Activated naive CD4-positive, alpha-beta T cell treated with anti-CD3 and anti-CD28 coated beads for 36 hours (primary cell): ENCODE measurements around the gene CSPG4. TPM values are rescaled to one million over a fixed set of nuclear protein-coding genes. Genes with fewer than 3 reads are reported as not detected.
"Not testable (repeated sequence)": the region's sequence is repeated elsewhere in the genome, so short reads cannot be mapped to it uniquely, and the experiment has no call there.

Experiments used
- CTCF ChIA-PET: fragments of 350-600 bp; sonication (Branson Sonifier 250); formaldehyde crosslinking; loops from one replicate; lab custom pipeline; 2021; ENCODE audit warnings: antibody characterized with exemption; lab: Charles Lee
- DNase-seq: peaks from one replicate; pipeline ENCODE4 v3.0.0-alpha.2; 2020
- H3K27ac Mint-ChIP-seq: one replicate; pipeline ENCODE4 v1.8.0; 2021; ENCODE audit warnings: mild to moderate bottlenecking, mixed read lengths
- H3K27me3 Mint-ChIP-seq: one replicate; pipeline ENCODE4 v1.8.0; 2021; ENCODE audit warnings: low read depth, mixed read lengths
- H3K36me3 Mint-ChIP-seq: one replicate; pipeline ENCODE4 v1.8.0; 2021; ENCODE audit warnings: low read depth, mixed read lengths
- H3K4me1 Mint-ChIP-seq: one replicate; pipeline ENCODE4 v1.8.0; 2021; ENCODE audit warnings: low read depth, mixed read lengths
- H3K4me3 Mint-ChIP-seq: one replicate; pipeline ENCODE4 v1.8.0; 2021; ENCODE audit warnings: mild to moderate bottlenecking, moderate library complexity, mixed read lengths
- H3K9me3 Mint-ChIP-seq: one replicate; pipeline ENCODE4 v1.8.0; 2021; ENCODE audit warnings: mixed read lengths
- intact Hi-C: fragments of 100-400 bp; cut with micrococcal nuclease; formaldehyde crosslinking; loops from one replicate; pipeline ENCODE4 v1.15.1; 2023
- total RNA-seq, 2 experiments: library from RNA; stranded (reverse); gene quantifications; one replicate each; pipeline ENCODE4 v1.2.3, GENCODE V29; 2021

CSPG4 gene
- total RNA-seq, 2 experiments from 2014 or later: not detected

- CTCF ChIA-PET: no interaction called here
- Mint-ChIP-seq H3K4me1 (peaks cover 5% of the 10 kb centered on the region), H3K27me3 (no peaks in the 10 kb centered on the region), H3K27ac (no peak overlapping the region), H3K4me3 (no peak overlapping the region), H3K36me3 (no peaks in the 10 kb centered on the region), H3K9me3 (no peaks in the 10 kb centered on the region)
- intact Hi-C loops: no loop called here
- DNase-seq: no peak
Measured at GRCh38 chr15:75751891-75752290, 39.2 kb upstream of the CSPG4 start.

GRCh38 chr15:75751116-75751875 lies 38.6 kb upstream of the CSPG4 start:
- Mint-ChIP-seq H3K9me3 (no peaks in the 10 kb centered on the region), H3K27ac (no peak overlapping the region), H3K4me1 (peaks cover 5% of the 10 kb centered on the region), H3K4me3 (no peak overlapping the region), H3K36me3 (no peaks in the 10 kb centered on the region), H3K27me3 (no peaks in the 10 kb centered on the region)
- intact Hi-C loops: no loop called here
- no peak for DNase-seq
- CTCF ChIA-PET: no interaction called here

GRCh38 chr15:75750261-75751050 lies 37.8 kb upstream of the CSPG4 start:
- Mint-ChIP-seq H3K9me3 (no peaks in the 10 kb centered on the region), H3K4me3 (no peak overlapping the region), H3K27ac (no peak overlapping the region), H3K4me1 (peaks cover 5% of the 10 kb centered on the region), H3K36me3 (no peaks in the 10 kb centered on the region), H3K27me3 (no peaks in the 10 kb centered on the region)
- intact Hi-C loops: no loop called here
- DNase-seq: no peak
- CTCF ChIA-PET: no interaction called here

GRCh38 chr15:75749820-75750219 lies 37.2 kb upstream of the CSPG4 start:
- Mint-ChIP-seq H3K36me3 (no peaks in the 10 kb centered on the region), H3K4me3 (no peak overlapping the region), H3K27ac (no peak overlapping the region), H3K9me3 (no peaks in the 10 kb centered on the region), H3K4me1 (peaks cover 5% of the 10 kb centered on the region), H3K27me3 (no peaks in the 10 kb centered on the region)
- CTCF ChIA-PET: no interaction called here
- intact Hi-C loops: no loop called here
- no peak for DNase-seq

- H3K27me3 Mint-ChIP-seq, H3K27ac Mint-ChIP-seq, CTCF ChIA-PET, H3K4me3 Mint-ChIP-seq, H3K9me3 Mint-ChIP-seq, H3K36me3 Mint-ChIP-seq, intact Hi-C loops, H3K4me1 Mint-ChIP-seq: not testable (repeated sequence)
- DNase-seq: peak; percentile 32
Measured at GRCh38 chr15:75748882-75749281, 36.2 kb upstream of the CSPG4 start.

GRCh38 chr15:75747121-75747520 lies 34.5 kb upstream of the CSPG4 start:
- H3K27ac Mint-ChIP-seq, H3K4me3 Mint-ChIP-seq, H3K4me1 Mint-ChIP-seq, DNase-seq, H3K9me3 Mint-ChIP-seq, CTCF ChIA-PET, H3K36me3 Mint-ChIP-seq, H3K27me3 Mint-ChIP-seq, intact Hi-C loops: not testable (repeated sequence)

GRCh38 chr15:75745305-75745704 lies 32.7 kb upstream of the CSPG4 start:
- CTCF ChIA-PET: no interaction called here
- Mint-ChIP-seq H3K4me1 (peaks cover 5% of the 10 kb centered on the region), H3K9me3 (no peaks in the 10 kb centered on the region), H3K4me3 (no peak overlapping the region), H3K36me3 (no peaks in the 10 kb centered on the region), H3K27ac (no peak overlapping the region), H3K27me3 (no peaks in the 10 kb centered on the region)
- intact Hi-C loops: no loop called here
- no peak for DNase-seq

- H3K9me3 Mint-ChIP-seq, intact Hi-C loops, H3K4me1 Mint-ChIP-seq: not testable (repeated sequence)
Measured at GRCh38 chr15:75742346-75742745, 29.7 kb upstream of the CSPG4 start.

GRCh38 chr15:75739791-75740190 lies 27.1 kb upstream of the CSPG4 start:
- Mint-ChIP-seq H3K9me3 (no peaks in the 10 kb centered on the region), H3K4me3 (peak overlapping the region; percentile 82), H3K36me3 (no peaks in the 10 kb centered on the region), H3K27me3 (peaks cover 3% of the 10 kb centered on the region), H3K4me1 (peaks cover 5% of the 10 kb centered on the region), H3K27ac (no peak overlapping the region)
- CTCF ChIA-PET: interaction anchor here (1.0 kb wide), 1 partner anchor 19 kb away, joined by 3 read pairs; no protein-coding TSS in a partner anchor
- DNase-seq: no peak
- intact Hi-C loops: loop anchor here (1.0 to 5.0 kb wide), 3 partner anchors 19 to 163 kb away; partner anchors contain the start of gene FBXO22

More at GRCh38 chr15:75742346-75742745, 29.7 kb upstream of the CSPG4 start:
- H3K4me3 Mint-ChIP-seq, CTCF ChIA-PET, DNase-seq, H3K36me3 Mint-ChIP-seq, H3K27me3 Mint-ChIP-seq, H3K27ac Mint-ChIP-seq: not testable (repeated sequence)

GRCh38 chr15:75738647-75739325 lies 26.1 kb upstream of the CSPG4 start:
- intact Hi-C loops: loop anchor here (1.0 to 5.0 kb wide), 4 partner anchors 20 to 288 kb away; partner anchors contain the start of gene FBXO22
- Mint-ChIP-seq H3K27me3 (peaks cover 5% of the 10 kb centered on the region), H3K9me3 (no peaks in the 10 kb centered on the region), H3K4me3 (peak overlapping the region; percentile 82), H3K4me1 (peaks cover 5% of the 10 kb centered on the region), H3K36me3 (no peaks in the 10 kb centered on the region), H3K27ac (no peak overlapping the region)
- CTCF ChIA-PET: interaction anchor here (0.5 kb wide), 1 partner anchor 97 kb away, joined by 3 read pairs; no protein-coding TSS in a partner anchor
- DNase-seq: peak; percentile 94

- intact Hi-C loops: loop anchor here (1.0 to 5.0 kb wide), 3 partner anchors 51 to 288 kb away; partner anchors contain the start of gene FBXO22
- Mint-ChIP-seq H3K36me3 (no peaks in the 10 kb centered on the region), H3K4me3 (peak overlapping the region; percentile 82), H3K27me3 (peaks cover 6% of the 10 kb centered on the region), H3K27ac (no peak overlapping the region), H3K9me3 (no peaks in the 10 kb centered on the region), H3K4me1 (peaks cover 5% of the 10 kb centered on the region)
- CTCF ChIA-PET: no interaction called here
- DNase-seq: no peak
Measured at GRCh38 chr15:75738014-75738646, 25.5 kb upstream of the CSPG4 start.
